Activated CD8-positive, alpha-beta memory T cell treated with anti-CD3 and anti-CD28 coated beads for 4 hours (primary cell): ENCODE results near the gene FAM3D.
A peak's percentile ranks its signal among the peaks of the same experiment; 100 is the strongest.

ENCODE experiments used
- DNase-seq, 2 donors: peaks; one replicate each; pipeline ENCODE4 v3.0.0-alpha.2; 2020; ENCODE audit warnings: low read depth in 2 of 2

FAM3D gene

GRCh38 chr3:58656631-58657030, 9.9 kb downstream of the FAM3D start:
- no peak for DNase-seq

- DNase-seq = no peak
These were observed 12.1 kb downstream of the FAM3D start for GRCh38 chr3:58654466-58654865.

- no peak for DNase-seq
These were observed 13.9 kb downstream of the FAM3D start for GRCh38 chr3:58652624-58653023.

GRCh38 chr3:58651276-58651675, 15.3 kb downstream of the FAM3D start:
- DNase-seq = no peak

GRCh38 chr3:58647381-58648141, 19.0 kb downstream of the FAM3D start:
- no peak for DNase-seq

GRCh38 chr3:58646503-58646902, 20.1 kb downstream of the FAM3D start:
- no peak for DNase-seq

GRCh38 chr3:58645726-58646125, 20.8 kb downstream of the FAM3D start:
- DNase-seq = no peak

- DNase-seq = no peak
These were observed 23.7 kb downstream of the FAM3D start for GRCh38 chr3:58642846-58643245.

GRCh38 chr3:58640700-58641372, 25.7 kb downstream of the FAM3D start:
- peak; percentile 4 to 9 for DNase-seq

GRCh38 chr3:58639842-58640241, 26.7 kb downstream of the FAM3D start:
- no peak for DNase-seq

- no peak for DNase-seq
These were observed 27.6 kb downstream of the FAM3D start for GRCh38 chr3:58639001-58639400.

GRCh38 chr3:58638591-58638990, 28.0 kb downstream of the FAM3D start:
- no peak for DNase-seq

GRCh38 chr3:58637509-58637908, 29.1 kb downstream of the FAM3D start:
- no peak for DNase-seq

GRCh38 chr3:58635371-58636285, 30.9 kb downstream of the FAM3D start:
- DNase-seq = no peak

- no peak for DNase-seq
These were observed 33.3 kb downstream of the FAM3D start for GRCh38 chr3:58633157-58633865.

GRCh38 chr3:58631742-58632141, 34.8 kb downstream of the FAM3D start:
- DNase-seq = no peak

- DNase-seq = no peak
These were observed 35.9 kb downstream of the FAM3D start for GRCh38 chr3:58630710-58631092.

GRCh38 chr3:58630076-58630709, 36.4 kb downstream of the FAM3D start:
- DNase-seq = peak; percentile 13 to 24

GRCh38 chr3:58629629-58630028, 36.9 kb downstream of the FAM3D start:
- DNase-seq = no peak

- no peak for DNase-seq
These were observed 37.6 kb downstream of the FAM3D start for GRCh38 chr3:58628823-58629562.

- DNase-seq = no peak
These were observed 38.6 kb downstream of the FAM3D start for GRCh38 chr3:58627941-58628340.
